Measurements from ENCODE around the gene EGFL6. TPM values are rescaled to one million over a fixed set of nuclear protein-coding genes. Genes with fewer than 3 reads are reported as not detected.
A peak's percentile ranks its signal among the peaks of the same experiment; 100 is the strongest.

EGFL6 gene
- total and polyA plus RNA-seq, 10 of the 15 experiments (the other 5 are each of a cell fraction or from before 2014, with no cell fraction given), result 0.03 TPM; not detected in 9

GRCh38 chrX:13669246-13669737 is 99.9 kb downstream of the EGFL6 start (continued):
- TF ChIP-seq IRF5 (IDR thresholded peaks at IDR 0.05; ENCODE audit: borderline replicate concordance) (no peak; the same call in 1 of the 2 replicates), SPI1 (IDR thresholded peaks at IDR 0.05; ENCODE audit: borderline replicate concordance, insufficient read depth, low read depth, low read length) (0 out of 2 replicates have a peak, but pooled peaks have one; percentile 29), CTCF (IDR thresholded peaks at IDR 0.05 in 2 of 3, conservative IDR thresholded peaks at IDR 0.05 in 1 of 3; ENCODE audit: control insufficient read depth in 2 of 3, extremely low read depth in 1 of 3, insufficient read depth in 1 of 3, low read depth in 3 of 3, low read length in 3 of 3) (no peak), CBX3 (IDR thresholded peaks at IDR 0.05; ENCODE audit: borderline replicate concordance, low read depth) (no peak), NFIC (IDR thresholded peaks at IDR 0.05; ENCODE audit: low read depth, low read length) (peak; percentile 90), MYB (IDR thresholded peaks at IDR 0.05; ENCODE audit: borderline replicate concordance, low read depth, low read length) (no peak), ESRRA (IDR thresholded peaks at IDR 0.05; ENCODE audit: low read length) (no peak), GATAD2B (conservative IDR thresholded peaks at IDR 0.05; ENCODE audit: low read depth) (peak; percentile 78), PKNOX1 (IDR thresholded peaks at IDR 0.05) (peak; percentile 70), BRCA1 (IDR thresholded peaks at IDR 0.05; ENCODE audit: low read depth, low read length) (no peak), IRF4 (IDR thresholded peaks at IDR 0.05; ENCODE audit: low read depth, low read length) (no peak; the same call in 1 of the 2 replicates), HDAC2 (IDR thresholded peaks at IDR 0.05) (no peak), TAF1 (IDR thresholded peaks at IDR 0.05; ENCODE audit: borderline replicate concordance, low read depth, low read length) (0 out of 2 replicates have a peak, but pooled peaks have one; percentile 53), PAX8 (IDR thresholded peaks at IDR 0.05) (no peak), TARDBP (IDR thresholded peaks at IDR 0.05; ENCODE audit: borderline replicate concordance) (no peak), SIX5 (IDR thresholded peaks at IDR 0.05; ENCODE audit: low read depth, low read length, severe bottlenecking) (no peak), SMC3 (IDR thresholded peaks at IDR 0.05; ENCODE audit: borderline replicate concordance, low read length) (no peak; the same call in 1 of the 2 replicates), MEF2B (IDR thresholded peaks at IDR 0.05; ENCODE audit: partially characterized antibody, poor library complexity, severe bottlenecking) (peak; percentile 71), HDAC6 (IDR thresholded peaks at IDR 0.05; ENCODE audit: unreplicated experiment) (no peak), CBX5 (IDR thresholded peaks at IDR 0.05; ENCODE audit: low read depth) (no peak), ASH2L (IDR thresholded peaks at IDR 0.05; ENCODE audit: borderline replicate concordance, low read depth) (no peak)
- TF ChIP-seq, protein P1, sequence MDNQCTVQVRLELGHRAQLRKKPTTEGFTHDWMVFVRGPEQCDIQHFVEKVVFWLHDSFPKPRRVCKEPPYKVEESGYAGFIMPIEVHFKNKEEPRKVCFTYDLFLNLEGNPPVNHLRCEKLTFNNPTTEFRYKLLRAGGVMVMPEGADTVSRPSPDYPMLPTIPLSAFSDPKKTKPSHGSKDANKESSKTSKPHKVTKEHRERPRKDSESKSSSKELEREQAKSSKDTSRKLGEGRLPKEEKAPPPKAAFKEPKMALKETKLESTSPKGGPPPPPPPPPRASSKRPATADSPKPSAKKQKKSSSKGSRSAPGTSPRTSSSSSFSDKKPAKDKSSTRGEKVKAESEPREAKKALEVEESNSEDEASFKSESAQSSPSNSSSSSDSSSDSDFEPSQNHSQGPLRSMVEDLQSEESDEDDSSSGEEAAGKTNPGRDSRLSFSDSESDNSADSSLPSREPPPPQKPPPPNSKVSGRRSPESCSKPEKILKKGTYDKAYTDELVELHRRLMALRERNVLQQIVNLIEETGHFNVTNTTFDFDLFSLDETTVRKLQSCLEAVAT (IDR thresholded peaks at IDR 0.05), result peak; percentile 85; the same call in 1 of the 2 replicates
